Measurements from ENCODE around the gene SKAP2. TPM values are rescaled to one million over a fixed set of nuclear protein-coding genes. Genes with fewer than 3 reads are reported as not detected.

The SKAP2 gene
- total RNA-seq, 1 donor from 2014 or later = 7.9 TPM

Other genes starting within 250 kb of the SKAP2 start
- gene HOXA1, start 231.4 kb upstream of the SKAP2 start, total RNA-seq = 0.41 and 0.50 TPM in 2 replicates
- gene HOXA2, start 238.1 kb upstream of the SKAP2 start, total RNA-seq = not detected in 2 replicates